GM23248 (cell line): ENCODE results near the gene CD300A. TPM values are rescaled to one million over a fixed set of nuclear protein-coding genes. Genes with fewer than 3 reads are reported as not detected.

ENCODE experiments used
- DNase-seq: peaks from one replicate; pipeline ENCODE4 v3.0.0-alpha.2; 2015
- H2AFZ ChIP-seq: fragments of 200-600 bp; sonication (generic); 2 replicates; pipeline ENCODE4 v1.6.1; 2016; ENCODE audit warnings: antibody characterized with exemption
- H3F3A ChIP-seq: fragments of 200-600 bp; sonication (generic); 2 replicates; pipeline ENCODE4 v1.6.1; 2016; ENCODE audit warnings: mild to moderate bottlenecking, antibody characterized with exemption, mixed run types; ENCODE audit not compliant: insufficient read depth
- H3K27ac ChIP-seq: fragments of 200-600 bp; sonication (generic); 2 replicates; pipeline ENCODE4 v1.5.1; 2016; ENCODE audit warnings: mild to moderate bottlenecking
- H3K27me3 ChIP-seq: fragments of 200-600 bp; sonication (generic); replicated peaks from 2 replicates; pipeline ENCODE4 v1.6.1; 2016; ENCODE audit warnings: mild to moderate bottlenecking; ENCODE audit not compliant: insufficient read depth
- H3K36me3 ChIP-seq: fragments of 200-600 bp; sonication (generic); 2 replicates; pipeline ENCODE4 v1.6.1; 2016; ENCODE audit warnings: low read depth, mild to moderate bottlenecking
- H3K4me1 ChIP-seq: fragments of 200-600 bp; sonication (generic); 2 replicates; pipeline ENCODE4 v1.6.1; 2016; ENCODE audit warnings: mild to moderate bottlenecking; ENCODE audit not compliant: insufficient read depth
- H3K4me2 ChIP-seq: fragments of 200-600 bp; sonication (generic); one replicate; pipeline ENCODE4 v1.6.1; 2016; ENCODE audit warnings: mild to moderate bottlenecking; ENCODE audit not compliant: unreplicated experiment
- H3K4me3 ChIP-seq: fragments of 200-600 bp; sonication (generic); 2 replicates; pipeline ENCODE4 v1.5.1; 2016; ENCODE audit warnings: mild to moderate bottlenecking
- H3K79me2 ChIP-seq: fragments of 200-600 bp; sonication (generic); 2 replicates; pipeline ENCODE4 v1.6.1; 2016; ENCODE audit warnings: mild to moderate bottlenecking; ENCODE audit not compliant: insufficient read depth
- H3K9ac ChIP-seq: fragments of 200-600 bp; sonication (generic); 2 replicates; pipeline ENCODE4 v1.6.1; 2016; ENCODE audit warnings: mild to moderate bottlenecking
- H3K9me2 ChIP-seq: fragments of 200-600 bp; sonication (generic); 2 replicates; pipeline ENCODE4 v1.6.1; 2016; ENCODE audit warnings: mixed run types, mild to moderate bottlenecking, moderate library complexity; ENCODE audit not compliant: insufficient read depth
- H3K9me3 ChIP-seq: fragments of 200-600 bp; sonication (generic); one replicate; pipeline ENCODE4 v1.6.1; 2017; ENCODE audit warnings: low read depth
- H4K20me1 ChIP-seq: fragments of 200-600 bp; sonication (generic); 2 replicates; pipeline ENCODE4 v1.6.0; 2016; ENCODE audit not compliant: insufficient read depth
- EZH2 ChIP-seq: fragments of 200-600 bp; sonication (generic); IDR thresholded peaks from 2 replicates; pipeline ENCODE4 v1.6.1; 2018; ENCODE audit warnings: antibody characterized with exemption, mild to moderate bottlenecking; ENCODE audit not compliant: insufficient read depth, poor library complexity, severe bottlenecking
- EZH2phosphoT487 ChIP-seq: fragments of 200-600 bp; sonication (generic); IDR thresholded peaks from 2 replicates; pipeline ENCODE4 v1.6.1; 2018; ENCODE audit warnings: antibody characterized with exemption, moderate library complexity, mild to moderate bottlenecking, low read depth; ENCODE audit not compliant: insufficient read depth
- WGBS, 2 experiments: methylation state at CpG; one replicate each; pipeline ENCODE4 v1.1.6; 2015 to 2017; ENCODE audit warnings: low lambda C conversion rate in 2 of 2, low coverage in 1 of 2; ENCODE audit errors: missing lambda C conversion rate in 2 of 2; 5-methylcytosine and 5-hydroxymethylcytosine counted together
- in situ Hi-C: fragments of 300-500 bp; cut with MboI; formaldehyde crosslinking; loops from 2 replicates; pipeline ENCODE4 v1.15.0; 2020
- polyA plus RNA-seq: library from polyadenylated mRNA; unstranded; fragments of >200 nt; fragmentation: Nextera tagmentation; extraction: Ambion mirVana; gene quantifications from 2 replicates; pipeline ENCODE4 v1.2.1, GENCODE V29; 2016
- total RNA-seq: library from RNA; depleted of rRNA; stranded (reverse); fragments of >200 nt; shearing (Covaris generic); gene quantifications from 2 replicates; pipeline ENCODE4 v1.2.3, GENCODE V29; 2014

CD300A gene
- total and polyA plus RNA-seq, 2 experiments from 2014 or later = not detected

DNA sequence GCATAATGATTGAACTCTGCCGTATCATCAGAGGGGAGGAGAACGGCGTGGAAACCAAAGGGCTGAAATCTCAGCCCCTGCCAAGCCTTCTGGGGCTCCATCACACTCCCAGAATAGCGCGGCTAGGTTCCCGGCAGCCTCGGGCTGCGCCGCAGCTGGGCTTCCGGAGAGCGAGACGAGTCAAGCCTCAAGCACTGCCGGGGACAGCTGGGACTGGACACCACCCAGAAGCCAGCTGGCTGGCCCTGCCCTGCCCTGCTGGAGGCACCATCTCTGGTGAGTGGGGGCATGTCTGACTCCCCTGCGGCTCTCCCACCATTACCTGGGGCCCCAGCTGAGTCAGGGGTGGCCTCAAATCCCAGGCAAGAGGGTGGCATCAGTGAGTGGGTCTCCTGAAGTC, 41.8 kb upstream of the CD300A start:
- Histone ChIP-seq H3K9me2 (no peaks in the 10 kb centered on the region), H3K4me2 (no peak overlapping the region), H3K27me3 (no peaks in the 10 kb centered on the region), H3K9me3 (no peaks in the 10 kb centered on the region), H3K9ac (no peak overlapping the region), H3K4me3 (no peak overlapping the region), H2AFZ (no peak overlapping the region), H3K4me1 (no peaks in the 10 kb centered on the region), H3K79me2 (no peaks in the 10 kb centered on the region), H3F3A (no peaks in the 10 kb centered on the region), H3K27ac (no peak overlapping the region), H4K20me1 (no peaks in the 10 kb centered on the region), H3K36me3 (no peaks in the 10 kb centered on the region)
- 67 to 77% methylated on average over 14 of the region's 14 CpGs for WGBS, 2 experiments
- in situ Hi-C loops = no loop called here
- DNase-seq = no peak
- TF ChIP-seq EZH2 (no peak), EZH2phosphoT487 (no peak)

DNA sequence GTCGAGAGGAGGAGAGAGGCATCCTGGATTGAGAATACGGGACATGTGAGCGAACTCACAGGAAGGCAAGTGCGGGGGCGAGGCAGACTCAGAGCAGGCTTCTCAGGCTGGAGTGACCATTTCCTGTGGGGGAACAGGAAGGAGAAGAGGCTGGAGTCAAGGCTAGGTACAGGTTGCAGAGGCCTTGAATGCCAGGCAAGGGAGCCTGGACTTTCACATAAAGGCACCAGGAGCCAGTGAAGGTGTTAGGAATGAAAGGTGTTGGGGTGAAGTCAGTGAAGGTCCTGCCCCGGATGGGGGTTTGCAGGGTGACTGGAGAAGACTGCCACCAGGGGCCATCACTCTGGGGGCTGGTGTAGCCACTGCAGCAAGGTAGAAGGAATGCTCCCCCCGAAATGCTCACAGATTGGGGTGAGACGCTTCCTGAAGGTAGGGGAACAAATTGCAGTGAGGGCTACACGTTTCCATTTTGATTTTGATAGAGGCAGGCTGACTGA, 39.8 kb upstream of the CD300A start:
- Histone ChIP-seq H3K27me3 (0 out of 2 replicates have a peak, but pooled peaks cover under 1% of the 10 kb centered on the region), H3K36me3 (no peaks in the 10 kb centered on the region), H3K9me2 (no peaks in the 10 kb centered on the region), H3K27ac (no peak overlapping the region), H3K9me3 (no peaks in the 10 kb centered on the region), H3F3A (no peaks in the 10 kb centered on the region), H4K20me1 (no peaks in the 10 kb centered on the region), H3K4me3 (no peak overlapping the region), H3K4me2 (no peak overlapping the region), H3K4me1 (0 out of 2 replicates have a peak, but pooled peaks cover 6% of the 10 kb centered on the region), H3K79me2 (no peaks in the 10 kb centered on the region), H3K9ac (no peak overlapping the region), H2AFZ (peak overlapping the region; percentile 38; the same call in 1 of the 2 replicates)
- no peak for TF ChIP-seq EZH2phosphoT487
- no peak for TF ChIP-seq EZH2
- WGBS, 2 experiments = 66 to 83% methylated on average over 9 of the region's 9 CpGs
- peak; percentile 61 for DNase-seq
- in situ Hi-C loops = no loop called here

DNA sequence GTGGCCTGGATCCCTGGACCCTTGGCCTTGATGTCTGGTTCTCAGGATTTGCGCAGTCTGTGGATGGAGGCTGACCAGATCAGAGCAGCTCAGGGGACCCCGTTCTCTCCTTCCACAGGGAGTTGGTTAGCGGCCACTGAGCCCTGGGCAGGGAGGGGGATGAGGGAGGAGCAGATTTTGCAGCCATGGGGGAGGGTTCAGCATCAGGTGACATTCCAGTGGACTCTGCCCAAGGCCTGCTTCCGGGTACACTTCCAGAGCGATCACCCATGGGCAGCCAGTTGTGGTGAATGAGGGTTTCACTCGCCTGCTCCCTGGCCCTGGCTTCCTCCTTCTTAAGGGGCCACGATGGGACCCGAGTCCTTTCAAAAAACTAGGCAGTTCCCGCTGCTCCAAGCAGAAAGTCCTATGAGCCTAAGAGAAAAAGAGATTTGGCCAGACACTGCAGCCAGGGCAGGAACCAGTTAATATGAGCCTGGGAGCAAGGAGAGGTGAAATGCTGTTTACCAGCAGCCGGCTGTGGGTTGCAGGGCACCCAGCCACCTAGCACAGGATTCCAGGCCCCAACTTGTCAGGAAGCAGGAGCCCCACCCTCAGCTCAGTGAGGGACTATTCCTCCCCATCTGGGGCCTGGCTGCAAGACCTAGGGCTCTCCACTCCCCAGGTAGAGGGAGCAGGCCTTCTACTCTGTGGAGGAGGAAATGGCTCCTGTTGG, 39.2 kb upstream of the CD300A start:
- WGBS, 2 experiments = 56 to 60% methylated on average over 10 of the region's 10 CpGs
- DNase-seq = no peak
- Histone ChIP-seq H3F3A (no peaks in the 10 kb centered on the region), H3K27ac (no peak overlapping the region), H3K9me3 (no peaks in the 10 kb centered on the region), H3K79me2 (no peaks in the 10 kb centered on the region), H3K4me3 (no peak overlapping the region), H3K9me2 (no peaks in the 10 kb centered on the region), H3K27me3 (0 out of 2 replicates have a peak, but pooled peaks cover 4% of the 10 kb centered on the region), H3K36me3 (no peaks in the 10 kb centered on the region), H4K20me1 (no peaks in the 10 kb centered on the region), H3K9ac (no peak overlapping the region), H3K4me1 (0 out of 2 replicates have a peak, but pooled peaks cover 7% of the 10 kb centered on the region), H2AFZ (peak overlapping the region; percentile 38; the same call in 1 of the 2 replicates), H3K4me2 (no peak overlapping the region)
- no peak for TF ChIP-seq EZH2
- TF ChIP-seq EZH2phosphoT487 = no peak
- in situ Hi-C loops = no loop called here

DNA sequence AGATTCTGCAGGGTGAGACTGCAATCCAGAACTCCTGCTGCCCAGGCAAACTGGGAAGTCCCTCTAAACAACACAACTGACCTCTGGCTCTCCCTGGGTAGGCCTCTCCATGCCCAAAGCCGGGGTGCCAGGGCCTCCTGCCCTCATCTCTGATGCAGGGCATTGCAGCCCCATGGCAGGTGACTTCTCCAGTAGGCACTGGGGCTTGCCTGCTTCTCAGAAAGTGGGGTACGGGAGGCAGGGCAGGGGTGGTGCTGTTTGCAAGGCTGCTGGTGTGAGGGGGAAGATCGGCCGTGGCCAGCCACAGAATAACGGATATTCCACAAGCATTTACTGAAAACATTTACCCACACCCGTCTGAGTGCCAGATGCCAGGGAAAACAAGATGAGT, 38.7 kb upstream of the CD300A start:
- Histone ChIP-seq H3K36me3 (no peaks in the 10 kb centered on the region), H3K4me2 (no peak overlapping the region), H3K9me3 (no peaks in the 10 kb centered on the region), H3K4me1 (0 out of 2 replicates have a peak, but pooled peaks cover 7% of the 10 kb centered on the region), H4K20me1 (no peaks in the 10 kb centered on the region), H3K9me2 (no peaks in the 10 kb centered on the region), H3K27ac (no peak overlapping the region), H3F3A (no peaks in the 10 kb centered on the region), H3K4me3 (no peak overlapping the region), H3K9ac (no peak overlapping the region), H3K27me3 (0 out of 2 replicates have a peak, but pooled peaks cover 4% of the 10 kb centered on the region), H2AFZ (no peak overlapping the region), H3K79me2 (no peaks in the 10 kb centered on the region)
- DNase-seq = no peak
- in situ Hi-C loops = no loop called here
- 64 to 71% methylated on average over 6 of the region's 6 CpGs for WGBS, 2 experiments
- no peak for TF ChIP-seq EZH2phosphoT487
- TF ChIP-seq EZH2 = no peak
